GM10847 (cell line): ENCODE measurements around the gene PIP5K1A.
A peak's percentile ranks its signal among the peaks of the same experiment; 100 is the strongest.

Source experiments
- POLR2A ChIP-seq: IDR thresholded peaks from 2 replicates; pipeline ENCODE4 v1.6.1; 2011; ENCODE audit not compliant: insufficient read length; ENCODE audit errors: extremely low read depth

The PIP5K1A gene

GRCh38 chr1:151277249-151277648 lies 78.9 kb downstream of the PIP5K1A start:
- TF ChIP-seq POLR2A: no peak

GRCh38 chr1:151281225-151281968 lies 83.0 kb downstream of the PIP5K1A start:
- no peak for TF ChIP-seq POLR2A

GRCh38 chr1:151281969-151282882 lies 83.9 kb downstream of the PIP5K1A start, which contains the start of gene ZNF687:
Gene ZNF687 (plus strand): TSS chr1:151282299. CDS start chr1:151286292, 3,993 bp downstream.
- TF ChIP-seq POLR2A: peak; percentile 67

GRCh38 chr1:151282883-151283725 lies 84.8 kb downstream of the PIP5K1A start:
- no peak for TF ChIP-seq POLR2A

- TF ChIP-seq POLR2A: no peak
Observed at GRCh38 chr1:151284013-151284577, 85.7 kb downstream of the PIP5K1A start.

- TF ChIP-seq POLR2A: no peak
Observed at GRCh38 chr1:151286619-151287340, 88.4 kb downstream of the PIP5K1A start.

- TF ChIP-seq POLR2A: no peak
Observed at GRCh38 chr1:151287341-151287699, 89.0 kb downstream of the PIP5K1A start.

GRCh38 chr1:151287767-151288500 lies 89.6 kb downstream of the PIP5K1A start:
- TF ChIP-seq POLR2A: no peak

- TF ChIP-seq POLR2A: no peak
Observed at GRCh38 chr1:151288502-151288901, 90.2 kb downstream of the PIP5K1A start.

- TF ChIP-seq POLR2A: no peak
Observed at GRCh38 chr1:151289080-151289935, 91.0 kb downstream of the PIP5K1A start.

- no peak for TF ChIP-seq POLR2A
Observed at GRCh38 chr1:151289991-151290708, 91.8 kb downstream of the PIP5K1A start.

- no peak for TF ChIP-seq POLR2A
Observed at GRCh38 chr1:151290709-151291303, 92.5 kb downstream of the PIP5K1A start.
